Astrocyte (in vitro differentiated cells and primary cell): ENCODE measurements around the gene SPARCL1.

Experiments used
- EZH2 ChIP-seq: IDR thresholded peaks from 2 replicates; pipeline ENCODE4 v1.6.1; 2012; ENCODE audit warnings: mild to moderate bottlenecking, low read length, inconsistent platforms; ENCODE audit not compliant: insufficient read depth
- TF ChIP-seq, protein P1 (sequence below): IDR thresholded peaks from 2 replicates; pipeline ENCODE4 v1.5.1; 2011; ENCODE audit warnings: low read depth, mild to moderate bottlenecking, inconsistent platforms, low read length, moderate library complexity; ENCODE audit not compliant: insufficient read depth

DNA sequence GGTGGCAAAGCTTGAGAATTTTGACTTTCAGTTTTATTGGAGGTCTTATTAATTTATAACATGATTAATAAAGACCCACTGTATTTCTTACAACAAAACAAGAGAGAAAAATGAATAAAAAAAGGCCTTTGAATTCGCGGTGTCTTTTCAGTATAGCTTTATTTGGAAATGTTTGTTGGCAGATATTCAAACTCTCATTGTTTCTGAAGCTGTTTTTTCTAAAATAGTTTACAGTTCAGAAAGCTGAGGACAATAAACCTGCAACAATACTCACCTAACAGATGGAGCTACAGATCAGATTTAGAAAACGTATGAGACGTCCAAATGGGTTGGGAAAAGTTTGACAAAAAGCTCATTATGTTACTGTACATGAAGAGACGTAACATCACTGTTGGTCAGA, 2.4 kb upstream of the SPARCL1 start:
- TF ChIP-seq, protein P1, sequence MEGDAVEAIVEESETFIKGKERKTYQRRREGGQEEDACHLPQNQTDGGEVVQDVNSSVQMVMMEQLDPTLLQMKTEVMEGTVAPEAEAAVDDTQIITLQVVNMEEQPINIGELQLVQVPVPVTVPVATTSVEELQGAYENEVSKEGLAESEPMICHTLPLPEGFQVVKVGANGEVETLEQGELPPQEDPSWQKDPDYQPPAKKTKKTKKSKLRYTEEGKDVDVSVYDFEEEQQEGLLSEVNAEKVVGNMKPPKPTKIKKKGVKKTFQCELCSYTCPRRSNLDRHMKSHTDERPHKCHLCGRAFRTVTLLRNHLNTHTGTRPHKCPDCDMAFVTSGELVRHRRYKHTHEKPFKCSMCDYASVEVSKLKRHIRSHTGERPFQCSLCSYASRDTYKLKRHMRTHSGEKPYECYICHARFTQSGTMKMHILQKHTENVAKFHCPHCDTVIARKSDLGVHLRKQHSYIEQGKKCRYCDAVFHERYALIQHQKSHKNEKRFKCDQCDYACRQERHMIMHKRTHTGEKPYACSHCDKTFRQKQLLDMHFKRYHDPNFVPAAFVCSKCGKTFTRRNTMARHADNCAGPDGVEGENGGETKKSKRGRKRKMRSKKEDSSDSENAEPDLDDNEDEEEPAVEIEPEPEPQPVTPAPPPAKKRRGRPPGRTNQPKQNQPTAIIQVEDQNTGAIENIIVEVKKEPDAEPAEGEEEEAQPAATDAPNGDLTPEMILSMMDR = no peak
- TF ChIP-seq EZH2 = no peak
